Thymus (tissue), 11 donors: Measurements from ENCODE around the gene ZNF286A. TPM values are rescaled to one million over a fixed set of nuclear protein-coding genes. Genes with fewer than 3 reads are reported as not detected.
A peak's percentile ranks its signal among the peaks of the same experiment; 100 is the strongest.
"Not testable (repeated sequence)": the region's sequence is repeated elsewhere in the genome, so short reads cannot be mapped to it uniquely, and the experiment has no call there.

Experiments used
- DNase-seq, 9 donors: peaks; one replicate each; pipeline ENCODE4 v3.0.0-alpha.2; 2013; ENCODE audit warnings: low spot score in 9 of 9, low read depth in 6 of 9, missing footprints in 1 of 9
- H3K27ac ChIP-seq, 2 donors: one replicate each; pipeline ENCODE4 v1.5.1; 2013; ENCODE audit warnings: control low read depth in 1 of 2, low read depth in 1 of 2, low read length in 1 of 2, mild to moderate bottlenecking in 1 of 2, moderate library complexity in 1 of 2
- H3K27me3 ChIP-seq, 2 donors: one replicate each; pipeline ENCODE4 v1.5.1; 2013; ENCODE audit warnings: low read length in 1 of 2; ENCODE audit not compliant: control insufficient read depth in 2 of 2, insufficient read depth in 1 of 2
- H3K36me3 ChIP-seq, 2 donors: one replicate each; pipeline ENCODE4 v1.5.1; 2013; ENCODE audit warnings: low read length in 1 of 2, mild to moderate bottlenecking in 1 of 2, moderate library complexity in 1 of 2; ENCODE audit not compliant: control insufficient read depth in 2 of 2, insufficient read depth in 2 of 2
- H3K4me1 ChIP-seq, 2 donors: one replicate each; pipeline ENCODE4 v1.5.1; 2013; ENCODE audit warnings: low read length in 2 of 2; ENCODE audit not compliant: control insufficient read depth in 2 of 2, insufficient read depth in 2 of 2
- H3K4me3 ChIP-seq, 2 donors: one replicate each; pipeline ENCODE4 v1.5.1; 2013; ENCODE audit warnings: low read length in 2 of 2, control low read depth in 1 of 2, mild to moderate bottlenecking in 1 of 2
- H3K9me3 ChIP-seq, 2 donors: one replicate each; pipeline ENCODE4 v1.5.1; 2013; ENCODE audit warnings: low read length in 1 of 2, mild to moderate bottlenecking in 1 of 2; ENCODE audit not compliant: control insufficient read depth in 2 of 2, insufficient read depth in 1 of 2
- WGBS: extraction: QIAGEN DNeasy Blood & Tissue Kit; methylation state at CpG from one replicate; pipeline ENCODE4 v1.1.7; 2013; 5-methylcytosine and 5-hydroxymethylcytosine counted together
- polyA plus RNA-seq: library from polyadenylated mRNA; stranded (reverse); fragments of 200-250 nt; gene quantifications from one replicate; pipeline ENCODE4 v1.2.3, GENCODE V29; 2013
- total RNA-seq: library from RNA; stranded (reverse); fragments of 120-200 nt; gene quantifications from one replicate; pipeline ENCODE4 v1.2.4, GENCODE V29; 2013
- donor health status: healthy.

Gene ZNF286A
- total and polyA plus RNA-seq, 2 donors = 9.4 to 26.1 TPM

DNA sequence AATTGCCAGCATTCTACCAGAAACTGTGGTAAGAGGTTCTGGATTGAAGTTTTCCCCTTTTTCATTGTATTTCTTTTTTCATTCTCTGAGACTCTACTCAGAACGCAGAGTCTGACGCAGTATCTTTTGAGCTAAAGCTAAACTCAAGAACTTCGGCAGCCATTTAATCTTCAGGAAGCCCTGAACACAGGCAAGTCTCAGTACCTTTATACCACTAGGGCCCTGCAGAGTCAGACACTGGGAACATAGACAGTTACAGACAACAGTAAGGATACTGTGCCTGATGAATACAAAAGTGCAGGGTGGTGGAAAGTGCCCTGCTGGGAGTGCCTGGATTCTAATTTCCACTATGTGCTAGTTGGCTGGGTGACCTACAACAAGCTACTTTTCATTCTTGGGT lies 16.4 kb upstream of the ZNF286A start:
- not testable (repeated sequence) for DNase-seq, H3K4me3 ChIP-seq, H3K4me1 ChIP-seq, H3K27ac ChIP-seq, H3K27me3 ChIP-seq, H3K9me3 ChIP-seq, H3K36me3 ChIP-seq
- 99% methylated on average over 3 of the region's 3 CpGs for WGBS

- peak within 1 kb of the TSS; percentile 59 to 65 for H3K4me3 ChIP-seq
- peak; percentile 24 to 83 (median 50) for DNase-seq
- not testable (repeated sequence) for H3K9me3 ChIP-seq, H3K27me3 ChIP-seq, H3K36me3 ChIP-seq, H3K4me1 ChIP-seq, H3K27ac ChIP-seq
- 2% methylated on average over 33 of the region's 35 CpGs for WGBS
Measured at GRCh38 chr17:15683824-15684478, 15.6 kb upstream of the ZNF286A start, which contains the start of gene TRIM16. Gene TRIM16 (minus strand): TSS chr17:15684311. CDS start chr17:15651609, 32,702 bp downstream.

GRCh38 chr17:15687494-15687893 lies 12.1 kb upstream of the ZNF286A start:
- WGBS = 100% methylated on average over 1 of the region's 1 CpG
- DNase-seq, H3K4me3 ChIP-seq, H3K4me1 ChIP-seq, H3K27ac ChIP-seq, H3K36me3 ChIP-seq, H3K9me3 ChIP-seq, H3K27me3 ChIP-seq: not testable (repeated sequence)

GRCh38 chr17:15698967-15699366 lies 585 bp upstream of the ZNF286A start:
- not testable (repeated sequence) for H3K4me1 ChIP-seq, H3K27ac ChIP-seq, H3K27me3 ChIP-seq, H3K9me3 ChIP-seq, H3K36me3 ChIP-seq
- peak in 1 of 9 donors; percentile 26 for DNase-seq
- H3K4me3 ChIP-seq = peak overlapping the region; percentile 53 to 60
- WGBS = 24% methylated on average over 1 of the region's 3 CpGs

DNA sequence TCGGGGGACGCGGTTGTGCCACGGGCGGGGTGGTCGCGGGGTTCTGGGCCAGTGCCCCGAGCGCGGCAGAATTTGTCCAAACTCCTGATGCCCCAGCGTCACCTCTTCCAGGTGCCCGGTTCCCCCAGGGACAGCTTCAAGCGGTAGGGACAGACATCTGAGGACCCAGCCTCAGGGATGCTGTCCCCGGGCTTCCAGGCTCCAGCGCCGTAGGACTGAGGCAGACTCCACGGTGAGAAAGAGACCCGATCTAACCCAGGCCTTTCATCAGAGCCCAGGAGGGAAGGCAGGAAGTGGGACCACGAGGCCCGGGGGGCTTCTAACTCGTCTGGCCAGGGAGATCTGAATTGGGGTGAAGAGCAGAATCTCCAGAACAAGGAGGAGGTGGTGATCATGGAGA lies 385 bp downstream of the ZNF286A start:
- not testable (repeated sequence) for DNase-seq

DNA sequence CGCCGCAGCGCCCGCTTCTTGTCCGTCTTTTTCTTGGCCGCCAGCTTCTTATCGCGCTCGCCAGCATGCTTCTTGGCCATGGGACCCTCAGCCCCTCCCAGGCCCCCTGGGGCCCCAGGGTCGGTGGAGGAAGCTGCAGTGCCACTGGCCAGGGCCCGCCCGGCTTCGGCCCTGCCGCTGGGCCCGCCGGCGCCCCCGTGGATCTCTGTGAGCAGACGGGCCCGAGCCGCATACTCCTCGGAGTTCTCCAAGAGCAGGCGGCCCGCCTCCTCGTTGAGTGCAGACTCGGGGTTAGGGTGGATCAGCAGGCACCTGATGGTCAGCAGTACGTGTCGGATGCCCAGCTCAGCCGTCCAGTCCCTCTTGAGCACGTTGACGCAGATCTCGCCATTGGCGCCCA lies 4.7 kb downstream of the ZNF286A start:
- H3K27me3 ChIP-seq, H3K9me3 ChIP-seq, DNase-seq, H3K4me3 ChIP-seq, H3K27ac ChIP-seq, H3K4me1 ChIP-seq: not testable (repeated sequence)
- WGBS = 98% methylated on average over 25 of the region's 33 CpGs
- peaks cover 7 to 22% of the 10 kb centered on the region in 2 donors for H3K36me3 ChIP-seq

More for the DNA sequence above, 385 bp downstream of the ZNF286A start:
- H3K9me3 ChIP-seq, H3K27me3 ChIP-seq, H3K36me3 ChIP-seq, H3K4me1 ChIP-seq: not testable (repeated sequence)
- Histone ChIP-seq H3K27ac (peak overlapping the region in 1 of 2 donors; percentile 26), H3K4me3 (peak overlapping the region; percentile 53 to 60)
- under 1% methylated on average over 13 of the region's 21 CpGs for WGBS

DNA sequence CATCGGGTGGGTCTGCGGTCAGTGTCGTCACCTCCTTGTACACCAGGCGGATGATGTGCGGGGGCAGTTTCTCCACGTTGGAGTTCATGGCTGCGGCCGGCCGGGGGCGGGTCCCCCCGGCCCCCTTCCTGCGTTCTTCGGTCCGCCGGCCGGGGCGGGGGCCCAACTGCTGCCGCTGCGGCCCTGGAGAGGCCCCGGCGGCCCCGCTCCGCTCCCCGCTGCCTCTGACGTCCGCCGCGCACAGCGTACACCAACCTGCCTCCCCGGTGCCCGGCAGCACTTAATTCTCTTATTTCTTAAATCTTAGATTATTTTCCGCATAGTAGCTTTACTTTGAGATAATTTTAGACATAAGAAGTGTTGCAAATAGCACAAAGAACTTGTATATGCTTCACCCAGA lies 5.3 kb downstream of the ZNF286A start:
- DNase-seq, H3K27ac ChIP-seq, H3K4me1 ChIP-seq, H3K4me3 ChIP-seq, H3K27me3 ChIP-seq, H3K9me3 ChIP-seq: not testable (repeated sequence)
- H3K36me3 ChIP-seq = peaks cover 7 to 22% of the 10 kb centered on the region in 2 donors
- 98% methylated on average over 32 of the region's 32 CpGs for WGBS

- not testable (repeated sequence) for H3K9me3 ChIP-seq, H3K4me3 ChIP-seq, H3K27ac ChIP-seq, DNase-seq, H3K27me3 ChIP-seq, H3K4me1 ChIP-seq
- peaks cover 11 to 23% of the 10 kb centered on the region in 2 donors for H3K36me3 ChIP-seq
- WGBS = 98% methylated on average over 3 of the region's 3 CpGs
Measured at GRCh38 chr17:15708879-15709278, 9.3 kb downstream of the ZNF286A start.

DNA sequence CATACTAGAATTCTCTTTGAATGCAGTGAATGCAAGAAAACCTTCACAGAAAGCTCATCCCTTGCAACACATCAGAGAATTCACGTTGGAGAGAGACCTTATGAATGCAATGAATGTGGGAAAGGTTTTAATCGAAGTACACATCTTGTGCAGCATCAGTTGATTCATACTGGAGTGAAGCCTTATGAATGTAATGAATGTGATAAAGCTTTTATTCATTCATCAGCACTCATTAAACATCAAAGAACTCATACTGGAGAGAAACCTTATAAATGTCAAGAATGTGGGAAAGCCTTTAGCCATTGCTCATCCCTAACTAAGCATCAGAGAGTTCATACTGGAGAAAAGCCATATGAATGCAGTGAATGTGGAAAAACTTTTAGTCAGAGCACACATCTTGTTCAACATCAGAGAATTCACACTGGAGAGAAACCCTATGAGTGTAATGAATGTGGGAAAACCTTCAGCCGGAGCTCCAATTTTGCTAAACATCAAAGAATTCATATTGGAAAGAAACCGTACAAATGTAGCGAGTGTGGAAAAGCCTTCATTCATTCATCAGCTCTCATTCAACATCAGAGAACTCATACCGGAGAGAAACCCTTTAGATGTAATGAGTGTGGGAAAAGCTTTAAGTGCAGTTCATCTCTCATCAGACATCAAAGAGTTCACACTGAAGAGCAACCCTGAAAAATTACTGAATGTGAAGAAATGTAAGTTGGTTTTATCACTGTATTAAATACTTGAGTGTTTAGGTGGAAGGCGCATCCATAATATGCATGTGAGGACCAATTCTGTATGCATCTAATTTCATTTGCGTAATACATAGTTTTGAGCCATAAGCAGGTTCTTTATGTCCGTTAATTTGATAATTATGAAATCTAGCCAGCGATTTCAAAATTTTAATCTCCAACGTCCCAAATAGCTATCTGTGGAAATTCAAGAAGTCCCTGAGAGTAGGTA lies 17.3 kb downstream of the ZNF286A start:
- H3K36me3 ChIP-seq, H3K4me1 ChIP-seq, H3K9me3 ChIP-seq, DNase-seq, H3K27me3 ChIP-seq, H3K4me3 ChIP-seq, H3K27ac ChIP-seq: not testable (repeated sequence)
- WGBS = 98% methylated on average over 11 of the region's 11 CpGs
